HepG2 (cell line): ENCODE measurements around the gene CLDN19. TPM values are rescaled to one million over a fixed set of nuclear protein-coding genes. Genes with fewer than 3 reads are reported as not detected.

Experiments used
- ATAC-seq: fragments of 200-7000 bp; cut with Tn5 transposase; 3 replicates; pipeline ENCODE4 v1.9.1; 2020; ENCODE audit warnings: mild to moderate bottlenecking, moderate library complexity
- BruUV-seq: library from RNA; stranded (reverse); fragments of 400-500 nt; replicated peaks from 2 replicates; lab custom pipeline; 2021; lab: Mats Ljungman, UMichigan
- CTCF ChIA-PET: fragments of 300-600 bp; formaldehyde crosslinking; extraction: SDS; loops from one replicate; lab custom pipeline; 2021; ENCODE audit warnings: low total read pairs, inconsistent platforms, low intra/inter-chr PET ratio; lab: Yijun Ruan, JAX
- POLR2A ChIA-PET: fragments of 350-600 bp; sonication (Branson Sonifier 250); formaldehyde crosslinking; loops from one replicate; lab custom pipeline; 2020; ENCODE audit warnings: antibody characterized with exemption, inconsistent platforms; lab: Yijun Ruan, JAX
- DNase-seq: peaks from one replicate; pipeline ENCODE4 v3.0.0-alpha.2; 2015; ENCODE audit warnings: low spot score
- FAIRE-seq: peaks from 3 replicates; lab custom pipeline; 2011; peaks lifted over from hg19 to GRCh38; lab: Jason Lieb, UNC
- H2AFZ ChIP-seq: one replicate; pipeline ENCODE4 v1.6.1; 2011; ENCODE audit warnings: low read length, inconsistent platforms
- H3K27ac ChIP-seq: fragments of 300-600 bp; 3 replicates; pipeline ENCODE4 v1.8.0; 2011; ENCODE audit warnings: mixed run types, mild to moderate bottlenecking, mixed read lengths, low read length, inconsistent platforms; ENCODE audit not compliant: insufficient read depth; ENCODE audit errors: extremely low read length
- H3K27me3 ChIP-seq, 2 experiments: fragments of 200-600 bp in 1 of 2; 2 replicates in 1 of 2; 3 replicates in 1 of 2; pipeline versions ENCODE4 v1.6.0 to v1.8.0; 2011; ENCODE audit warnings: low read length in 2 of 2, mild to moderate bottlenecking in 2 of 2, moderate library complexity in 2 of 2, inconsistent platforms in 1 of 2; ENCODE audit not compliant: insufficient read depth in 2 of 2, control insufficient read depth in 1 of 2
- H3K36me3 ChIP-seq, 2 experiments: fragments of 200-600 bp in 1 of 2; replicated peaks in 1 of 2; 2 replicates in 1 of 2; 3 replicates in 1 of 2; pipeline versions ENCODE4 v1.5.1 to v1.8.0; 2011; ENCODE audit warnings: low read length in 2 of 2, inconsistent platforms in 1 of 2; ENCODE audit not compliant: insufficient read depth in 2 of 2, control insufficient read depth in 1 of 2
- H3K4me1 ChIP-seq: 2 replicates; pipeline ENCODE4 v1.5.1; 2012; ENCODE audit warnings: low read length, inconsistent platforms; ENCODE audit not compliant: insufficient read depth
- H3K4me2 ChIP-seq: 2 replicates; pipeline ENCODE4 v1.6.0; 2011; ENCODE audit warnings: low read depth, low read length, inconsistent platforms
- H3K4me3 ChIP-seq, 3 experiments: fragments of 200-600 bp in 1 of 3; sonication (generic), shearing (Covaris generic) in 1 of 3; replicated peaks in 1 of 3; 2 replicates each; pipeline ENCODE4 v1.5.1; 2011 to 2016; ENCODE audit warnings: low read length in 3 of 3, inconsistent platforms in 2 of 3, low read depth in 2 of 3, mild to moderate bottlenecking in 2 of 3, control low read depth in 1 of 3, mixed read lengths in 1 of 3; ENCODE audit not compliant: insufficient read depth in 1 of 3
- H3K79me2 ChIP-seq: one replicate; pipeline ENCODE4 v1.6.1; 2011; ENCODE audit warnings: low read length, inconsistent platforms; ENCODE audit not compliant: insufficient read depth
- H3K9ac ChIP-seq: 2 replicates; pipeline ENCODE4 v1.6.0; 2011; ENCODE audit warnings: mild to moderate bottlenecking, low read depth, low read length, inconsistent platforms; ENCODE audit not compliant: insufficient read depth
- H3K9me3 ChIP-seq: 2 replicates; pipeline ENCODE4 v1.5.1; 2012; ENCODE audit warnings: mild to moderate bottlenecking, low read length
- H4K20me1 ChIP-seq: 2 replicates; pipeline ENCODE4 v1.6.0; 2011; ENCODE audit warnings: inconsistent platforms, mild to moderate bottlenecking, low read length, moderate library complexity; ENCODE audit not compliant: insufficient read depth
- POLR2AphosphoS5 ChIP-seq: IDR thresholded peaks from 2 replicates; pipeline ENCODE4 v1.6.1; 2012; ENCODE audit warnings: low read depth, low read length
- SP5 ChIP-seq: IDR thresholded peaks from 2 replicates; pipeline ENCODE4 v1.6.1; 2016; ENCODE audit warnings: low read depth, borderline replicate concordance
- ZNF101 ChIP-seq: sonication (generic); formaldehyde crosslinking; IDR thresholded peaks from 2 replicates; pipeline ENCODE4 v1.4.0; 2020; ENCODE audit warnings: mild to moderate bottlenecking, low read depth, missing genetic modification reagents, borderline replicate concordance
- ZNF629 ChIP-seq: sonication (generic); formaldehyde crosslinking; conservative IDR thresholded peaks from 2 replicates; pipeline ENCODE4 v1.5.0; 2020; ENCODE audit warnings: missing genetic modification reagents
- WGBS: methylation state at CpG from one replicate; pipeline ENCODE4 v1.1.6; 2017; ENCODE audit warnings: low lambda C conversion rate; 5-methylcytosine and 5-hydroxymethylcytosine counted together
- in situ Hi-C: cut with HindIII; loops from 2 replicates; pipeline ENCODE4 v1.10.0; 2017; ENCODE audit warnings: low pct_unique_long_range_greater_than_20kb; ENCODE audit not compliant: extremely low pct_ligation_motif_present
- intact Hi-C: fragments of 100-400 bp; cut with micrococcal nuclease; formaldehyde crosslinking; loops from one replicate; pipeline ENCODE4 v1.10.0; 2022; ENCODE audit not compliant: unreplicated experiment
- polyA plus RNA-seq, 8 experiments: library from polyadenylated mRNA; depleted of rRNA in 3 of 8; stranded (reverse) in 7 of 8; unstranded in 1 of 8; fragments of >200 nt; fragmentation: Illumina TruSeq in 4 of 8; extraction: Trizol in 4 of 8; gene quantifications; 2 replicates each; pipeline versions ENCODE4 v1.2.1 to v1.2.3, GENCODE V29; 2011 to 2016; ENCODE audit warnings: low read depth in 4 of 8, missing spikeins in 1 of 8, mixed read lengths in 1 of 8; ENCODE audit not compliant: insufficient read depth in 1 of 8
- total RNA-seq, 5 experiments: library from RNA; depleted of rRNA; stranded (reverse); fragments of >200 nt; fragmentation: Illumina TruSeq; extraction: Trizol; gene quantifications; 2 replicates each; pipeline ENCODE4 v1.2.3, GENCODE V29; 2016; ENCODE audit warnings: low read depth in 1 of 5

Gene CLDN19
- total and polyA plus RNA-seq, 2 of the 13 experiments (the other 11 are each of a cell fraction or from before 2014, with no cell fraction given): 5.0 to 7.6 TPM

GRCh38 chr1:42746436-42747105 lies 6.5 kb upstream of the CLDN19 start:
- no peaks in the 10 kb centered on the region for H3K79me2 ChIP-seq
- DNase-seq (no peak), FAIRE-seq (no peak), ATAC-seq (no peak)
- no peak overlapping the region for H3K4me2 ChIP-seq
- no peaks in the 10 kb centered on the region for H4K20me1 ChIP-seq
- H3K36me3 ChIP-seq: peaks cover 15 to 42% of the 10 kb centered on the region in 2 experiments; a peak in 4 of 5 replicates
- CTCF ChIA-PET: interaction anchor here (0.8 to 2.1 kb wide), 3 partner anchors 11 to 235 kb away, joined by 3 to 17 read pairs (median 4); no protein-coding TSS in a partner anchor
- H3K27me3 ChIP-seq: no peaks in the 10 kb centered on the region
- 91% methylated on average over 11 of the region's 12 CpGs for WGBS
- POLR2A ChIA-PET: interaction anchor here (0.6 to 1.4 kb wide), 2 partner anchors 89 to 126 kb away, joined by 3 to 4 read pairs; partner anchors contain the start of gene PPIH
- H3K4me3 ChIP-seq: no peak overlapping the region
- TF ChIP-seq ZNF101: no peak
- H3K9ac ChIP-seq: no peak overlapping the region
- H3K27ac ChIP-seq: no peak overlapping the region
- in situ Hi-C loops: loop anchor here (5.0 to 25.0 kb wide), 3 partner anchors 174 to 602 kb away; partner anchors contain the start of gene FOXJ3
- no peak overlapping the region for H2AFZ ChIP-seq
- peaks cover 21% of the 10 kb centered on the region for H3K4me1 ChIP-seq
- intact Hi-C loops: loop anchor here (5.0 to 10.0 kb wide), 2 partner anchors 234 to 412 kb away; partner anchors contain the start of gene FOXJ3
- H3K9me3 ChIP-seq: no peaks in the 10 kb centered on the region
- BruUV-seq: no TSS peak

GRCh38 chr1:42745851-42746250 lies 5.8 kb upstream of the CLDN19 start:
- intact Hi-C loops: loop anchor here (5.0 to 10.0 kb wide), 2 partner anchors 234 to 411 kb away; partner anchors contain the start of gene FOXJ3
- H3K4me1 ChIP-seq: peaks cover 28% of the 10 kb centered on the region
- H3K79me2 ChIP-seq: no peaks in the 10 kb centered on the region
- peaks cover 14 to 41% of the 10 kb centered on the region in 2 experiments; a peak in 3 of 5 replicates for H3K36me3 ChIP-seq
- FAIRE-seq (no peak), ATAC-seq (no peak), DNase-seq (no peak)
- no peaks in the 10 kb centered on the region for H4K20me1 ChIP-seq
- CTCF ChIA-PET: no interaction called here
- H3K9ac ChIP-seq: no peak overlapping the region
- no peaks in the 10 kb centered on the region for H3K27me3 ChIP-seq
- POLR2A ChIA-PET: interaction anchor here (1.3 to 1.4 kb wide), 2 partner anchors 63 to 88 kb away, joined by 4 to 5 read pairs; partner anchors contain the start of genes PPIH and YBX1
- BruUV-seq: no TSS peak
- in situ Hi-C loops: loop anchor here (5.0 to 25.0 kb wide), 3 partner anchors 174 to 601 kb away; partner anchors contain the start of gene FOXJ3
- WGBS: 92% methylated on average over 6 of the region's 8 CpGs
- no peak overlapping the region for H2AFZ ChIP-seq
- 0 out of 2 replicates have a peak, but pooled peaks have one; percentile 22 for TF ChIP-seq POLR2AphosphoS5
- TF ChIP-seq ZNF629 (CRISPR knock-in tag): peak; percentile 63
- no peak for TF ChIP-seq SP5 (CRISPR knock-in tag)
- H3K4me3 ChIP-seq: no peak overlapping the region
- H3K9me3 ChIP-seq: no peaks in the 10 kb centered on the region
- H3K27ac ChIP-seq: no peak overlapping the region
- H3K4me2 ChIP-seq: no peak overlapping the region
